Psoas muscle (tissue), 8 donors: ENCODE data around the gene C2CD2. TPM values are rescaled to one million over a fixed set of nuclear protein-coding genes. Genes with fewer than 3 reads are reported as not detected.

Source experiments
- ATAC-seq, 4 donors: fragments of 200-7000 bp; cut with Tn5 transposase; one replicate each; pipeline ENCODE4 v1.9.1; 2020; ENCODE audit warnings: moderate library complexity in 3 of 4, mild to moderate bottlenecking in 2 of 4
- DNase-seq, 2 donors: peaks; one replicate each; pipeline ENCODE4 v3.0.0-alpha.2; 2020
- H3K27ac ChIP-seq: fragments of 200-600 bp; one replicate; pipeline ENCODE4 v1.8.0; 2022
- H3K27me3 ChIP-seq, 3 donors: fragments of 200-600 bp in 1 of 3; one replicate each; pipeline versions ENCODE4 v1.6.1 to v1.8.0; 2013 to 2022; ENCODE audit warnings: low read length in 2 of 3, mild to moderate bottlenecking in 2 of 3, moderate library complexity in 1 of 3; ENCODE audit not compliant: insufficient read depth in 3 of 3
- H3K36me3 ChIP-seq, 2 donors: fragments of 200-600 bp in 1 of 2; one replicate each; pipeline versions ENCODE4 v1.6.1 to v1.8.0; 2013 to 2022; ENCODE audit warnings: low read depth in 1 of 2, mild to moderate bottlenecking in 1 of 2, moderate library complexity in 1 of 2; ENCODE audit not compliant: insufficient read depth in 1 of 2
- H3K4me1 ChIP-seq: fragments of 200-600 bp; one replicate; pipeline ENCODE4 v1.8.0; 2022
- H3K4me3 ChIP-seq: fragments of 200-600 bp; one replicate; pipeline ENCODE4 v1.8.0; 2022; ENCODE audit warnings: mild to moderate bottlenecking
- H3K9me3 ChIP-seq: fragments of 200-600 bp; one replicate; pipeline ENCODE4 v1.8.0; 2022
- CTCF ChIP-seq: fragments of 200-600 bp; IDR thresholded peaks from one replicate; pipeline ENCODE4 v1.8.0; 2022; ENCODE audit warnings: antibody characterized with exemption
- WGBS, 3 donors: extraction: QIAGEN DNeasy Blood & Tissue Kit; methylation state at CpG; one replicate each; pipeline versions ENCODE4 v1.1.6 to v1.1.7; 2013; 5-methylcytosine and 5-hydroxymethylcytosine counted together
- intact Hi-C, 2 donors: fragments of 100-400 bp; cut with DNase I; formaldehyde crosslinking; loops; one replicate each; pipeline versions ENCODE4 v1.11.0 to v1.14.2; 2022
- polyA plus RNA-seq, 3 donors: library from polyadenylated mRNA; stranded (reverse); fragments of 200-250 nt; gene quantifications; one replicate each; pipeline ENCODE4 v1.2.3, GENCODE V29; 2013
- total RNA-seq, 4 donors: library from RNA; stranded (reverse); fragmentation: NEBNext Ultra II Directional in 2 of 4; extraction: Animal tissue kit (Norgen Biotek cat#: 25700) in 2 of 4; gene quantifications; one replicate each; pipeline versions ENCODE4 v1.2.1 to v1.2.4, GENCODE V29; 2021 to 2023
- donor health status: healthy with polysubstance abuse.
- donor health status: DM: no; HTN: no; CAD: no; lungs with moderate emphysema.
- donor health status: Bipolar disorder and iron deficiency.
- donor health status: healthy.
- donor health status: DM: yes; HTN: yes; CAD: no.
- donor health status: DM: no; HTN: no; CAD: no.
- donor health status: DM: no; HTN: no; CAD: no.
- donor health status: DM: yes; HTN: yes; CAD: no.

C2CD2 gene
- total and polyA plus RNA-seq, 7 donors = 1.6 to 6.6 (median 3.2) TPM

DNA sequence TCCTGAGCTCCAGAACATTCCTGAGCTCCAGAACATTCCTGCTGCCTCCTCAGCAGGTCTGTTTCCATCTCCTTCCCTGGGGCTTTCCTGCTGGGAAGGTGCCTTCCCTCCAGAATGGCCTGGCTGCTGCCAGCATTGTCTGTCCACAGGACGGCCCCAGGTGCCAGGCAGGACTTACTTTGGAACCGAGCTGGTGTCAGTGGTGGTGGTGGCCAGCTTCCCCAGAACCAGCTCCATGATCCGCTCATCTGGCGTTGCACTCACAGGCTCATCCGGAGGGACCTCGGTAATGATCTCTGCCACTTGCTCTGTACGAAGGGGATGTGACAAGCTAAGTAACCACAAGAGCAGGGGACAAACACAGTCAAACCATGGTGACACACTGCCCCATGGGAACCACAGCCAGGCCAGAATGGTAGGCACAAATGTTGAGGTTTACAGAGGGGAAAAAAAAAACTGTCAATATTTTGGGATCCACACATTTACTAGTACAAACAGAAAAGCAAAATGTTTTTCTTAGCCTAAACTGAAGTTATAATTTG lies 116.0 kb downstream of the C2CD2 start:
- Histone ChIP-seq H3K27me3 (no peaks in the 10 kb centered on the region), H3K4me1 (no peaks in the 10 kb centered on the region), H3K9me3 (no peaks in the 10 kb centered on the region), H3K4me3 (no peak overlapping the region), H3K36me3 (peaks cover 0 to 62% of the 10 kb centered on the region in 2 donors), H3K27ac (no peak overlapping the region)
- intact Hi-C loops = no loop called here
- TF ChIP-seq CTCF = no peak
- 81 to 83% (median 82%) methylated on average over 7 of the region's 7 CpGs for WGBS, 3 donors
- DNase-seq = no peak
- ATAC-seq = no peak

DNA sequence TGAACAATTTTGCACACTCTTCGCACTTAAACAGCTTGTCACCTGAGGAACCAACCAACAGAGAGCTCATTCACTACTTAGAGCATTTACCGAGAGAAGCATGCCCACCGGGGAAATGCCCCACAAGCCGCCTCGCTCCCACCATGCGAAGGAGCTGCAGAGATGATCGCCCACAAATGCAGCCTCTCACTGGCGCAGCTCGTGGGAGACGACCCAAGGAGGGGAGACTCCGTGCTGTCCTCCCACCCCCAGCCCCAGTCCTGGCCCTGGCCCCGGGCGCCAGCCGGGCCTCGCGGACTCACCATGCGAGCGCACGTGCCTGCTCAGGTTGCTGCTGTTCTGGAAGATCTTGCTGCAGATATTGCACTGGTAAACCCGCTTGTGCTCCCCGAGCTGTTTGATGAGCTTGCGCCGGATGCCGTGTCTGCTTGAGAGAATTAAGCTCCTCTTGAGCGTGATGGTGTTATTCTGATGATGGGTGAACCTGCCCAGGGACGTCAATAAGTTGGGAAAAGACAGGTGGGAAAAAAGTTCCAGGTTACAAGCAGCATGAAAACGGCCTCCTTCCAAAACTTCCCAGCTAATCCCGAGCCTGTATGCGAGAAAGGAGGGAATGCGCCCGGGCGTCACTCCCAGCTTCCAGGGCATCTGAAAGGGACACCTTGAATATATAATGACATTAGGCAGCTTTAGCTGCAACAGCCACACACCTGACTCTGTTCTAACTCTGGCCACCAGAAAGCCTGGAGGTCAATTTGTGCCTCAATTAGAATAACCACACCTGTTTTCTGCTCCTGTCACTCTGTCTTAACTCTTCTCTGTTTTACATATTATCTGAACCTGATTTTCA lies 117.4 kb downstream of the C2CD2 start:
- peaks cover 0 to 62% of the 10 kb centered on the region in 2 donors for H3K36me3 ChIP-seq
- H3K27ac ChIP-seq = no peak overlapping the region
- H3K4me3 ChIP-seq = no peak overlapping the region
- ATAC-seq (no peak), DNase-seq (no peak)
- H3K4me1 ChIP-seq = no peaks in the 10 kb centered on the region
- H3K9me3 ChIP-seq = no peaks in the 10 kb centered on the region
- WGBS, 3 donors = 93 to 95% (median 94%) methylated on average over 32 of the region's 32 CpGs
- TF ChIP-seq CTCF = no peak
- no peaks in the 10 kb centered on the region for H3K27me3 ChIP-seq
- intact Hi-C loops = no loop called here

- TF ChIP-seq CTCF = no peak
- no peak for ATAC-seq
- intact Hi-C loops = no loop called here
- Histone ChIP-seq H3K36me3 (peaks cover 0 to 62% of the 10 kb centered on the region in 2 donors), H3K27me3 (no peaks in the 10 kb centered on the region), H3K9me3 (no peaks in the 10 kb centered on the region), H3K4me3 (no peak overlapping the region), H3K27ac (no peak overlapping the region), H3K4me1 (no peaks in the 10 kb centered on the region)
- DNase-seq = no peak
- 82 to 94% (median 91%) methylated on average over 10 of the region's 10 CpGs for WGBS, 3 donors
Measured at GRCh38 chr21:41835711-41836154, 118.1 kb downstream of the C2CD2 start.

Other genes with a start within 250 kb of the C2CD2 start
- not detected for gene RIPK4, start 187.0 kb downstream of the C2CD2 start, total RNA-seq
- under 1 TPM in 1 of 3 donors, not detected in 2; 0.01 TPM for gene RIPK4, start 187.0 kb downstream of the C2CD2 start, polyA plus RNA-seq
- gene PRDM15, start 74.7 kb downstream of the C2CD2 start, total RNA-seq = 1 to 10 TPM; 3.2 to 6.4 (median 4.4) TPM
- gene PRDM15, start 74.7 kb downstream of the C2CD2 start, polyA plus RNA-seq = 1 to 10 TPM; 2.2 to 3.7 (median 2.9) TPM
- 1 to 10 TPM; 4.5 to 8.8 (median 4.6) TPM for gene ZBTB21, start 56.3 kb upstream of the C2CD2 start, total RNA-seq
- 1 to 10 TPM in 2 of 3 donors, under 1 TPM in 1; 0.49 to 2.2 (median 1.2) TPM for gene ZBTB21, start 56.3 kb upstream of the C2CD2 start, polyA plus RNA-seq
- gene UMODL1, start 117.3 kb upstream of the C2CD2 start, total RNA-seq = not detected
- gene UMODL1, start 117.3 kb upstream of the C2CD2 start, polyA plus RNA-seq = not detected